Tibial artery (tissue), 4 donors: Measurements from ENCODE around the gene KMT2C.
"Not testable (repeated sequence)": the region's sequence is repeated elsewhere in the genome, so short reads cannot be mapped to it uniquely, and the experiment has no call there.

Experiments
- DNase-seq, 2 donors: peaks; one replicate each; pipeline ENCODE4 v3.0.0-alpha.2; 2019
- H3K27ac ChIP-seq, 2 donors: fragments of 200-600 bp; sonication (generic) in 1 of 2; 1 replicate in 1 of 2; 2 replicates in 1 of 2; pipeline ENCODE4 v1.5.1; 2018 to 2019; ENCODE audit warnings: mild to moderate bottlenecking in 1 of 2
- H3K27me3 ChIP-seq, 2 donors: fragments of 200-600 bp; sonication (generic) in 1 of 2; one replicate each; pipeline versions ENCODE4 v1.5.1 to v1.6.0; 2016 to 2019
- H3K36me3 ChIP-seq, 3 donors: fragments of 200-600 bp; sonication (generic) in 2 of 3; one replicate each; pipeline ENCODE4 v1.5.1; 2016 to 2019; ENCODE audit warnings: mild to moderate bottlenecking in 2 of 3
- H3K4me1 ChIP-seq, 4 donors: fragments of 200-600 bp; sonication (generic) in 2 of 4; 1 replicate in 3 of 4; 2 replicates in 1 of 4; pipeline ENCODE4 v1.5.1; 2016 to 2019
- H3K4me3 ChIP-seq, 2 donors: fragments of 200-600 bp; sonication (generic) in 1 of 2; 1 replicate in 1 of 2; 2 replicates in 1 of 2; pipeline ENCODE4 v1.5.1; 2018 to 2019; ENCODE audit warnings: mild to moderate bottlenecking in 2 of 2
- H3K9me3 ChIP-seq, 3 donors: fragments of 200-600 bp; sonication (generic) in 1 of 3; one replicate each; pipeline ENCODE4 v1.5.1; 2016 to 2019
- intact Hi-C: fragments of 100-400 bp; cut with DNase I; formaldehyde crosslinking; loops from one replicate; pipeline ENCODE4 v1.15.0; 2023; ENCODE audit warnings: low total_unique reads
- TF ChIP-seq, protein P1 (sequence below), 2 experiments: fragments of 200-600 bp in 1 of 2; fragments of 450-650 bp in 1 of 2; IDR thresholded peaks; one replicate each; pipeline ENCODE4 v1.5.1; 2017 to 2019; ENCODE audit warnings: antibody characterized with exemption in 2 of 2, mild to moderate bottlenecking in 1 of 2, moderate library complexity in 1 of 2

Gene KMT2C

DNA sequence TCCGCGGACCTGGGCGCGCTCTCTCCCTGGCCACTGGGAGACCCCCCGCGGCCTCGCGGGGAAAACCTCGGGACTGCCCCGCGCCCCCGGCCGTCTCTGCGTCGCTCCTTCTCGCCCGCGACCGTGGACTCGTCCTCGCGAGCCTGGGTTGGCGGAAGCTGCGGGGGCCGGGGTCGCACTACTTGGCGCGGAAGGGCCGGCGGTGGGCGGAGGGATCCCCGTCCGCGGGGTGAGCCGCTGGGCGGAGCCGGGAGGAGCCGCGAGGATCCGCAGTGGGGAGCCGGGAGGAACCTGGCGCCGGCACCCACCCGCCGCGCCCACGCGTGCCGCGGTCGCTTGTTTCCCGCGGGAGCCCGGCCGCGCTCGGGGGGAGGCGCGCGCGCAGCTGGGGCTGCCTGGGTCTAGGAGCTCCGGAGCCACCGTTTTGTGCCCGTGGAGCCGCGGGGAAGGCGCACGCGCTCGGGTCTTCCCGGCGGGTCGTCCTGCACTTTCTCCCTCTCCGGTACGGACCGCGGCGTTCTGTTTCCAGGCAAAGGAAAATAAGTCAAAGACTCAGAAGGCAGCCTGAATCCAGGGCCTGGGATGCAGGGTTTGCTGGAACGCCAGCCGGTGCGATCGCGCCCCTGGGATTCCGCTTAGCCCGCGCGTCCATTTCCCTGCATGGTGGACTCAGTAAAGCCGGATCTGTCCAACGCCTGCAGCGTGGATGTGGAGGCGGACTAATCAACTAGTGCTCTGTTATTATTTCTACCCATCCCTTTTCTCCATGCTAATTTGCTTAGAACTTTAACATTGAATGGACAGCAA, 28.7 kb upstream of the KMT2C start:
- TF ChIP-seq, protein P1, sequence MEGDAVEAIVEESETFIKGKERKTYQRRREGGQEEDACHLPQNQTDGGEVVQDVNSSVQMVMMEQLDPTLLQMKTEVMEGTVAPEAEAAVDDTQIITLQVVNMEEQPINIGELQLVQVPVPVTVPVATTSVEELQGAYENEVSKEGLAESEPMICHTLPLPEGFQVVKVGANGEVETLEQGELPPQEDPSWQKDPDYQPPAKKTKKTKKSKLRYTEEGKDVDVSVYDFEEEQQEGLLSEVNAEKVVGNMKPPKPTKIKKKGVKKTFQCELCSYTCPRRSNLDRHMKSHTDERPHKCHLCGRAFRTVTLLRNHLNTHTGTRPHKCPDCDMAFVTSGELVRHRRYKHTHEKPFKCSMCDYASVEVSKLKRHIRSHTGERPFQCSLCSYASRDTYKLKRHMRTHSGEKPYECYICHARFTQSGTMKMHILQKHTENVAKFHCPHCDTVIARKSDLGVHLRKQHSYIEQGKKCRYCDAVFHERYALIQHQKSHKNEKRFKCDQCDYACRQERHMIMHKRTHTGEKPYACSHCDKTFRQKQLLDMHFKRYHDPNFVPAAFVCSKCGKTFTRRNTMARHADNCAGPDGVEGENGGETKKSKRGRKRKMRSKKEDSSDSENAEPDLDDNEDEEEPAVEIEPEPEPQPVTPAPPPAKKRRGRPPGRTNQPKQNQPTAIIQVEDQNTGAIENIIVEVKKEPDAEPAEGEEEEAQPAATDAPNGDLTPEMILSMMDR (IDR thresholded peaks at IDR 0.05): no peak
- Histone ChIP-seq H3K27ac (peak overlapping the region; percentile 99 to 100), H3K4me1 (peaks cover 0 to 13% (median 11%) of the 10 kb centered on the region in 4 donors), H3K4me3 (peak overlapping the region; percentile 95 to 100), H3K36me3 (no peaks in the 10 kb centered on the region), H3K27me3 (no peaks in the 10 kb centered on the region), H3K9me3 (no peaks in the 10 kb centered on the region)
- peak; percentile 62 to 87 for DNase-seq
- intact Hi-C loops: loop anchor here (2.0 to 5.0 kb wide), 2 partner anchors 28 to 213 kb away; partner anchors contain the start of genes KMT2C and XRCC2

DNA sequence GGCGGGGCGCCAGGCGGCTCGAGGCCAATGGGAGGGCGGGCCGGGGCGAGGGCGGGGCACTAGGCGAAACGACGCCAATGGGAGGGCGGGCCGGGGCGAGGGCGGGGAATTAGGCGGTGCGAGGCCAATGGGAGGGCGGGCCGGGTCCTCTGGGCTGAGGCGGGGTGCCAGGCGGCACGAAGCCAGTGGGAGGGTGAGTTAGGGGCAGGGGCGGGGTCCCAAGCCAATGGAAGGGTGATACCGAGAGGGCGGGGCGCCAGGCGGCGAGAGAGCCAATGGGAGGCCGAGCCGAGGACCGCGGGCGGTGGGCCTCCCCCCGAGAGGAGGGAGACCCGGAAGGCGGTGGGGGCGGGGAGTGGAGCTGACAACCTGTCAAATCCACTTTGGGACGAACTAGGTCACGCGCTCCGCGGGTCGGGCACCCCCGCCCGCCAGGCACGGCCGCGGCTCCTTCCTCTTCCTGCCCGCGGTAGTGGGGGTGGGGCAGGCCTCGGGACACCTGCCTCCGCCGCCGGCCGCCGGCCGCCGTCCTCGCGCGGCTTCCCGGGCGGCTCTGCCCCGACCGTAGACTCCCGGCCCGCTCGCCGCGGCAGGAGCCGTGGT, 28.0 kb upstream of the KMT2C start:
- peaks cover 0 to 13% (median 11%) of the 10 kb centered on the region in 4 donors for H3K4me1 ChIP-seq
- H3K27me3 ChIP-seq: no peaks in the 10 kb centered on the region
- TF ChIP-seq, protein P1 (IDR thresholded peaks at IDR 0.05): peak in 1 of 2 experiments; percentile 7
- no peaks in the 10 kb centered on the region for H3K36me3 ChIP-seq
- peak overlapping the region; percentile 95 to 100 for H3K4me3 ChIP-seq
- peak; percentile 100 for DNase-seq
- H3K27ac ChIP-seq: peak overlapping the region; percentile 99 to 100
- no peaks in the 10 kb centered on the region for H3K9me3 ChIP-seq
- intact Hi-C loops: loop anchor here (2.0 to 5.0 kb wide), 2 partner anchors 27 to 213 kb away; partner anchors contain the start of genes KMT2C and XRCC2

DNA sequence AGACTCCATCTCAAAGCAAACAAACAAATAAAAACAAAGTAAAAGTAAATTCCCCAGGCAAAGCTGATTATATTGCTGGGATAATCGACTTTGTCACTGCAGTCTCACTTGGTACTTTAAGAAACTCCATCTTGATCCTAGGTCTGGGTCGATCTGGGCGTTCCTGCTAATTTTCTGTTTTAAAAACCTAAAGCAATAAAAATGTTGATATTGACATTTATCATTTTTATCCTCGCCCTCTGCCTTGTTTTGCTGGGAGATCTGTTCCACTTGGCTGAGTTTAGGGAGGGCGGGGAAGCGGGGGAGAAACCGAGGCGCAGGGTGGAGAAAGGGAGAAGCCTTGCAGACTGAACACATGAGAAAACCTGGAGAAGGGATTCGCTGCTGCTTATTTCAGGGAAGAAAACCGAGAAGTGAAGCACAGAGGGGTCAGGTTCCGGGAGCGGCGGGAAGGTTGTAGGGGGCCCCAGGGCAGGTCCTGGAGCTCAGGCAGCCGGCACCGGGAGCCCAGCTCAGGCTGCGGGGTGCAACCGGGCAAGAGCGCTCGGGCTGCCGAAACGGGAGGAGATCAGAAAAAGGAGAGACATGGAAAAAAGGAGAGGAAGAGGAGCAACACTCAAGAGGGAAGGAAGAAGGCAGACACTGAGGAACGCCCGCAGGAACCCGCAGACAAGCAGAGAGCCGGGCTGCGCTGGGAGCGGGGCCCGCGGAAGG, 27.3 kb upstream of the KMT2C start:
- H3K27me3 ChIP-seq: no peaks in the 10 kb centered on the region
- peak overlapping the region; percentile 87 to 95 for H3K4me3 ChIP-seq
- TF ChIP-seq, protein P1 (IDR thresholded peaks at IDR 0.05): no peak
- no peaks in the 10 kb centered on the region for H3K9me3 ChIP-seq
- H3K27ac ChIP-seq: peak overlapping the region; percentile 83 to 95
- peak in 1 of 2 donors; percentile 36 for DNase-seq
- intact Hi-C loops: loop anchor here (5.0 kb wide), 1 partner anchor 214 kb away; the partner anchor contains the start of gene XRCC2
- H3K4me1 ChIP-seq: peaks cover 0 to 13% (median 11%) of the 10 kb centered on the region in 4 donors
- H3K36me3 ChIP-seq: no peaks in the 10 kb centered on the region

DNA sequence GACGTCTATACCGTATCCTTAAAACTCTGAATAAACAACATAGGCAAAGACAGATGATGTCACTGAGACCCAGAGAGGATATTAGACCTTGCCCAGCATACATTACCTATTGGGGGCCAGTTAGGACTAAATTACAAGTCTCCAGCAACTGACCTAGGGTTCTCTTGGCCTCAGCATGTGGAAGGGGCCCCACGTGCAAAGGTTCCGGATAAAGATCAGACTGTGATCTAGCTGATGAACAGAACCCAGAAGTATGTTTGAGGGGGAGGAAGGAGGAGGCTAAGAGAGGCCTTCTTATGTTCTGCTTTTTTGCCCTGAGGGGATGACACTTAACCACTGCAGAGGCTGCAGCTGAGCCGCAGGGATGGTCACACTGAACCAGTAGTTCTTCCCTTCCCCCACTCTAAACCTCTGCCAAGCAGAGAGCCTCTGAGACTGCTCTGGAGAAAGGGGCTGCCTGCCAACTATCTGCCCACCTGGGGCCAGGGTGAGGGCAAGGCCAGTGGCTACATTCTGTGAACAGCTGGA, 24.0 kb upstream of the KMT2C start:
- TF ChIP-seq, protein P1 (IDR thresholded peaks at IDR 0.05): no peak
- Histone ChIP-seq H3K36me3 (no peaks in the 10 kb centered on the region), H3K27ac (no peak overlapping the region), H3K27me3 (no peaks in the 10 kb centered on the region), H3K4me1 (peaks cover 0 to 6% (median 5%) of the 10 kb centered on the region in 4 donors), H3K4me3 (no peak overlapping the region), H3K9me3 (no peaks in the 10 kb centered on the region)
- peak in 1 of 2 donors; percentile 35 for DNase-seq
- intact Hi-C loops: loop anchor here (5.0 kb wide), 1 partner anchor 218 kb away; the partner anchor contains the start of gene XRCC2

DNA sequence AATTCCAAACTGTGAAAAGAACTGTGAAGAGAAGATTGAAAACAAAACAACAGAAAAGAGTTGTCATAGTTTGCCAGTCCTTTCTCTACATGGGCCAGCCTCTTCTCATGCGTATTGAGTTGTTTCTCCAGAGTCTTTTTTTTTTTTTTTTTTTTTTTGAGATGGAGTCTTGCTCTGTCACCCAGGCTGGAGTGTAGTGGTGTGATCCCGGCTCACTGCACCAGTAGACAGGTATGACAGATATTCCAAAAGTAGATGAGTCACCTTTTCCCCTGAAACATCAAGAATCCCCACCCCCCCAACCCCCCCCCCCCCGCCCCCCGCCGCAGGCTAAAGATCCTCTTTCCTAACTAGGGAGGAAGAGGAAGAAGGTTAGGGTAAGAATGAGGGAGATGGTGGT, 15.6 kb upstream of the KMT2C start:
- H3K27me3 ChIP-seq: no peaks in the 10 kb centered on the region
- TF ChIP-seq, protein P1 (IDR thresholded peaks at IDR 0.05): no peak
- no peaks in the 10 kb centered on the region for H3K9me3 ChIP-seq
- H3K4me1 ChIP-seq: no peaks in the 10 kb centered on the region
- intact Hi-C loops: no loop called here
- H3K27ac ChIP-seq: no peak overlapping the region
- H3K36me3 ChIP-seq: no peaks in the 10 kb centered on the region
- no peak for DNase-seq
- H3K4me3 ChIP-seq: no peak overlapping the region

DNA sequence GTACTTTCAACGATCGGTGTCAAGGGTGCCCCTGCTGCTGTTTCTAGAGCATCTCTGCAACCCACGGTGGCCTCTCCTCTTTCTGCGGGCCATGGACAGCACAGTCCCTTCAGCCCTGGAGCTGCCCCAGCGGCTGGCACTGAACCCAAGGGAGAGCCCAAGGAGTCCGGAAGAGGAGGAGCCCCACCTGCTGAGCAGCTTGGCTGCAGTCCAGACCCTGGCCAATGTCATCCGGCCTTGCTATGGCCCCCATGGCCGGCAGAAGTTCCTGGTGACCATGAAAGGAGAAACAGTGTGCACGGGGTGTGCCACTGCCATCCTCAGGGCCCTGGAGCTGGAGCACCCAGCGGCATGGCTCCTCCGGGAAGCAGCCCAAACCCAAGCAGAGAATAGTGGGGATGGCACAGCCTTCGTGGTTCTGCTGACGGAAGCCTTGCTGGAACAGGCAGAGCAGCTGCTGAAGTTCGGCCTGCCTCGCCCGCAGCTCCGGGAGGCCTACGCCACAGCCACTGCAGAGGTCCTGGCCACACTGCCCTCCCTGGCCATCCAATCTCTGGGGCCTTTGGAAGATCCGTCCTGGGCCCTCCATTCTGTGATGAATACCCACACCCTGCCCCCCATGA, 9.7 kb upstream of the KMT2C start:
- H3K27ac ChIP-seq, H3K4me1 ChIP-seq, H3K9me3 ChIP-seq, DNase-seq, H3K36me3 ChIP-seq, H3K27me3 ChIP-seq, H3K4me3 ChIP-seq, intact Hi-C loops: not testable (repeated sequence)
